Measurements from ENCODE around the gene RNASEH2C.

- no peak for TF ChIP-seq CTCF (IDR thresholded peaks at IDR 0.05)
- no peak for TF ChIP-seq POLR2A (IDR thresholded peaks at IDR 0.05)
Observed at GRCh38 chr11:65672180-65672860, 48.3 kb downstream of the RNASEH2C start.
